K562 (cell line): ENCODE measurements around the gene CENPC.

Experiments
- BHLHE40 ChIP-seq: IDR thresholded peaks from 2 replicates; pipeline ENCODE4 v1.6.1; 2011; ENCODE audit warnings: low read length, improper control_type of control experiment
- POLR2A ChIP-seq: fragments of 450-650 bp; conservative IDR thresholded peaks from 2 replicates; pipeline ENCODE4 v1.6.1; 2016
- TF ChIP-seq, protein P1 (sequence below): sonication (generic); formaldehyde crosslinking; IDR thresholded peaks from 2 replicates; pipeline ENCODE4 v1.8.0; 2023; ENCODE audit warnings: mild to moderate bottlenecking, missing genetic modification reagents

GRCh38 chr4:67576538-67576937, 31.2 kb upstream of the CENPC start:
- TF ChIP-seq, protein P1, sequence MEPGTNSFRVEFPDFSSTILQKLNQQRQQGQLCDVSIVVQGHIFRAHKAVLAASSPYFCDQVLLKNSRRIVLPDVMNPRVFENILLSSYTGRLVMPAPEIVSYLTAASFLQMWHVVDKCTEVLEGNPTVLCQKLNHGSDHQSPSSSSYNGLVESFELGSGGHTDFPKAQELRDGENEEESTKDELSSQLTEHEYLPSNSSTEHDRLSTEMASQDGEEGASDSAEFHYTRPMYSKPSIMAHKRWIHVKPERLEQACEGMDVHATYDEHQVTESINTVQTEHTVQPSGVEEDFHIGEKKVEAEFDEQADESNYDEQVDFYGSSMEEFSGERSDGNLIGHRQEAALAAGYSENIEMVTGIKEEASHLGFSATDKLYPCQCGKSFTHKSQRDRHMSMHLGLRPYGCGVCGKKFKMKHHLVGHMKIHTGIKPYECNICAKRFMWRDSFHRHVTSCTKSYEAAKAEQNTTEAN (CRISPR knock-in tag), result no peak
- TF ChIP-seq BHLHE40, result no peak
- TF ChIP-seq POLR2A, result no peak
